Measurements from ENCODE around the gene PKD2.

PKD2 gene

GRCh38 chr4:88054229-88054628 is 46.8 kb downstream of the PKD2 start:
- TF ChIP-seq EZH2 (optimal IDR thresholded peaks at IDR 0.05; ENCODE audit: low read depth, low read length) (no peak), CTCF (IDR thresholded peaks at IDR 0.05; ENCODE audit: low read length) (no peak), EZH2phosphoT487 (IDR thresholded peaks at IDR 0.05; ENCODE audit: low read length) (no peak)
- Histone ChIP-seq H2AFZ (ENCODE audit: low read length) (no peak overlapping the region), H3K9ac (ENCODE audit: low read length) (no peak overlapping the region), H3K27ac (ENCODE audit: low read length) (no peak overlapping the region), H3K4me1 (ENCODE audit: low read length) (0 out of 2 replicates have a peak, but pooled peaks cover 8% of the 10 kb centered on the region), H3K4me3 (ENCODE audit: low read length) (no peak overlapping the region), H3K9me3 (replicated peaks; ENCODE audit: insufficient read depth, low read length) (no peaks in the 10 kb centered on the region), H3F3A (ENCODE audit: insufficient read depth, low read length) (no peaks in the 10 kb centered on the region), H3K36me3 (replicated peaks; ENCODE audit: insufficient read depth, low read length) (no peaks in the 10 kb centered on the region), H3K9me2 (replicated peaks; ENCODE audit: insufficient read depth, low read length) (no peaks in the 10 kb centered on the region), H4K20me1 (ENCODE audit: insufficient read depth, low read length) (no peaks in the 10 kb centered on the region), H3K27me3 (replicated peaks; ENCODE audit: insufficient read depth, low read length) (no peaks in the 10 kb centered on the region), H3K79me2 (ENCODE audit: low read length) (no peaks in the 10 kb centered on the region), H3K4me2 (ENCODE audit: low read depth, low read length) (no peak overlapping the region)
- no peak for DNase-seq

GRCh38 chr4:88054901-88055300 is 47.5 kb downstream of the PKD2 start:
- Histone ChIP-seq H3K4me3 (ENCODE audit: low read length) (no peak overlapping the region), H2AFZ (ENCODE audit: low read length) (no peak overlapping the region), H3K4me2 (ENCODE audit: low read depth, low read length) (no peak overlapping the region), H3K79me2 (ENCODE audit: low read length) (no peaks in the 10 kb centered on the region), H3K27ac (ENCODE audit: low read length) (no peak overlapping the region), H3K9ac (ENCODE audit: low read length) (no peak overlapping the region), H3K27me3 (replicated peaks; ENCODE audit: insufficient read depth, low read length) (no peaks in the 10 kb centered on the region), H4K20me1 (ENCODE audit: insufficient read depth, low read length) (no peaks in the 10 kb centered on the region), H3F3A (ENCODE audit: insufficient read depth, low read length) (no peaks in the 10 kb centered on the region), H3K4me1 (ENCODE audit: low read length) (0 out of 2 replicates have a peak, but pooled peaks cover 8% of the 10 kb centered on the region), H3K9me2 (replicated peaks; ENCODE audit: insufficient read depth, low read length) (no peaks in the 10 kb centered on the region), H3K36me3 (replicated peaks; ENCODE audit: insufficient read depth, low read length) (no peaks in the 10 kb centered on the region), H3K9me3 (replicated peaks; ENCODE audit: insufficient read depth, low read length) (no peaks in the 10 kb centered on the region)
- no peak for TF ChIP-seq EZH2 (optimal IDR thresholded peaks at IDR 0.05; ENCODE audit: low read depth, low read length)
- peak; percentile 76 for TF ChIP-seq CTCF (IDR thresholded peaks at IDR 0.05; ENCODE audit: low read length)
- peak; percentile 73 for DNase-seq

GRCh38 chr4:88058295-88058694 is 50.9 kb downstream of the PKD2 start:
- Histone ChIP-seq H3F3A (ENCODE audit: insufficient read depth, low read length) (no peaks in the 10 kb centered on the region), H3K27ac (ENCODE audit: low read length) (no peak overlapping the region), H3K4me2 (ENCODE audit: low read depth, low read length) (no peak overlapping the region), H3K9me3 (replicated peaks; ENCODE audit: insufficient read depth, low read length) (no peaks in the 10 kb centered on the region), H4K20me1 (ENCODE audit: insufficient read depth, low read length) (no peaks in the 10 kb centered on the region), H3K36me3 (replicated peaks; ENCODE audit: insufficient read depth, low read length) (no peaks in the 10 kb centered on the region), H3K4me1 (ENCODE audit: low read length) (0 out of 2 replicates have a peak, but pooled peaks cover 8% of the 10 kb centered on the region), H3K79me2 (ENCODE audit: low read length) (no peaks in the 10 kb centered on the region), H3K27me3 (replicated peaks; ENCODE audit: insufficient read depth, low read length) (no peaks in the 10 kb centered on the region), H2AFZ (ENCODE audit: low read length) (no peak overlapping the region), H3K9me2 (replicated peaks; ENCODE audit: insufficient read depth, low read length) (no peaks in the 10 kb centered on the region), H3K9ac (ENCODE audit: low read length) (no peak overlapping the region), H3K4me3 (ENCODE audit: low read length) (no peak overlapping the region)
- no peak for DNase-seq
- TF ChIP-seq CTCF (IDR thresholded peaks at IDR 0.05; ENCODE audit: low read length), result no peak
- TF ChIP-seq EZH2phosphoT487 (IDR thresholded peaks at IDR 0.05; ENCODE audit: low read length), result no peak
- TF ChIP-seq EZH2 (optimal IDR thresholded peaks at IDR 0.05; ENCODE audit: low read depth, low read length), result no peak

Measured in MM.1S (cell line).